GM12892 (cell line): ENCODE results near the gene USP34.

Experiments used
- POLR2A ChIP-seq: IDR thresholded peaks from 2 replicates; pipeline ENCODE4 v1.6.1; 2011; ENCODE audit warnings: low read depth, low read length, control low read depth
- POLR2AphosphoS5 ChIP-seq: IDR thresholded peaks from 2 replicates; pipeline ENCODE4 v1.6.1; 2011; ENCODE audit warnings: low read depth, low read length, control low read depth
- TAF1 ChIP-seq: IDR thresholded peaks from 2 replicates; pipeline ENCODE4 v1.6.1; 2011; ENCODE audit warnings: low read depth, mild to moderate bottlenecking, control low read depth, low read length, borderline replicate concordance

DNA sequence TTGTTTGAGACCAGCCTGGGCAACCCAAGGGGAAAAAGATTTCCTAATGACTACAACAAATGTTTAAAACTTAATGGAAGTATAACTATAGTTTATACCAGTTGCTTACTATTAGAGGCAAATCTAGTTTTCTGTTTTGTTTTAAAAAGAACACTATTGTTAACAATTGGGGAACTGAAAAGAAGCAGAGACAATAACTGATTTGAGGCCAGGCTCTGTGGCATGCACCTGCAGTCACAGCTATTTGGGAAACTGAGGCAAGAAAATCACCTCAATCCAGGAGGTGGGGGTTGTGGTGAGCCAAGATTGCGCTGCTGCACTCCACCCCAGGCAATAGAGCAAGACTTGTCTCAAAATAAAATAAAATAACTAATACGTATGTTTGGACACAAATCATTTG lies 28.2 kb upstream of the USP34 start:
- TF ChIP-seq POLR2A: no peak
- TF ChIP-seq POLR2AphosphoS5: no peak
- no peak for TF ChIP-seq TAF1
